ENCODE data around the gene MEGF9.

MEGF9 gene

DNA sequence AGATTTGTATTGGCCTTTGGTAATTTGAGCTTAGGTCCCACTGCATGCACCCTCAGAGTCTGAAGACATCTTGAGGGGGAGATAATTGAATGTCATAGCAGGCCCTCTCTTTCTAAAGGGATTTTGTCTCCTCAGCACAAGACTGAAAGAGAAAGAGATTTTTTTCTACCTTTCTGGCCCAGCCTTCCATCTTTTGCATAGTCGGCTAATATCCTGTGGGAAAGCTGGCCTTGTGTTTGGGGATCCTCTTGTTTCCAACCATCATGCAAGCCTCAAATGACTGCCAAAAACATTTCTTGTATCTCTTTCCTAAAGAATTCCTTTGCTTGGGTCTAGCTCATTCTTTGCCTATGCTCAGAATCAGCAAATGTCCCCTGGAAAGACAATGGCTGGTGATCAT is 92.3 kb downstream of the MEGF9 start:
- no peak for DNase-seq (ENCODE audit: low read depth)

DNA sequence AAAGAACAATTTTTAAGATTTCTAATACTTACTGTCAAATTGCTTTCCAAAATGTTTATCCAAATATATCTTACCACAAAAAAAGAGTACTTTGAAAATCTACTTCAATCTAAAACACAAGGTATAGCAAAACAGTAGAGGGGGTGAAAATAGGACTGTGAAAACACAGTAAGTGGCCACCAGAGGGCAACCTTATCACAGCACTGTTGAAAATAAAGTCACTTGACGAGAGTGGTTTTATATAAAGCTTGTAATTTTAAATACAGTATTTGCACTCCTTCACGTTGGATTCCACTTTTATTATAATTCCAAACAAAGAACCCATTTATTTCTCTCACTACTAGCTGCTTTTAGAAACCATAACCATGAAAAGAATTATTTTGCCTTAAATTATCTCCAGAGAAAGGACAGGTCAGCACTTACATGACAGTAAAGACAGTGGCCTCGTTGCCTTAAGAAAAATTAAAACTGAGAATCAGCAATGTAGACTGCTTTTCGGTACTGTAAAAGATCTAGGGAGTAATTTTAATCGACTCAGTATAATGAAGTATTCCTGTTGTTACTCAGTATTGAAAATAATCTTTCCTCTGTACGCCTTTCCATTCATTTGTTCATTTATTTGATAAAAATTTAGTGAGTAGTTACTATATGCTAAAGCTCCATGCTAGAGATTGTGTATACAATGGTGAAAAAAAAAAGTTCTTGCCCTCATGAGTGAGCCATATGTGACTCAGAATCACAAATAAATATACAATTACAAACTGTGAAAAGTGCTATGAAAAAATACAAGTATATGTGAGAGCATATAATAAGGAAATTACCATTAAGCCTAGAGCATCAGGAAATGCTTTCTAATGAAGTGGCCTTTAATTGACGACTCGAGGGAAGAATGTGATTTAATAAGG is 94.3 kb downstream of the MEGF9 start:
- peak; percentile 9 for DNase-seq (ENCODE audit: low read depth)

GRCh38 chr9:120616966-120617935 is 97.0 kb downstream of the MEGF9 start:
- DNase-seq (ENCODE audit: low read depth), result no peak

GRCh38 chr9:120612218-120612617 is 102.1 kb downstream of the MEGF9 start:
- no peak for DNase-seq (ENCODE audit: low read depth)

- DNase-seq (ENCODE audit: low read depth), result no peak
These were observed 102.6 kb downstream of the MEGF9 start for GRCh38 chr9:120611690-120612068.

GRCh38 chr9:120610975-120611689 is 103.1 kb downstream of the MEGF9 start:
- DNase-seq (ENCODE audit: low read depth), result no peak

- no peak for DNase-seq (ENCODE audit: low read depth)
These were observed 104.6 kb downstream of the MEGF9 start for GRCh38 chr9:120609636-120610035.

DNA sequence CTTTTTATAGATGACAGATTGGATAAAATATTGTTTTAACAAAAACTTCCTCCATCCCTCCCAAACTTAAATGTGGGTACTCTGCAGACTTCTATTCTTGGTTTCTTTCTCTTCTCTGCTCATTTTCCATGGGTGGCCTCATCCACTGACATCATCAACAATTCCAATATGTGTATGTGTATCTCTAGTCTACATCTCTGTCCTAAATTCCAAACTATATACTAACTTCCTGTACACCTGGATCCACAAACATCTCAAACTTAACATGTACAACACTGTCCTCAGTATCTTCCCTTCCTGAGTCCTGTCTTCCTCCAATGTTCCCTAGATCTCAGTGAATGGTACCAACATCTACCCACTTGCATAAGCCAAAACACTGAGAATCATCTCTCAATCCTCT is 105.8 kb downstream of the MEGF9 start:
- no peak for DNase-seq (ENCODE audit: low read depth)

DNA sequence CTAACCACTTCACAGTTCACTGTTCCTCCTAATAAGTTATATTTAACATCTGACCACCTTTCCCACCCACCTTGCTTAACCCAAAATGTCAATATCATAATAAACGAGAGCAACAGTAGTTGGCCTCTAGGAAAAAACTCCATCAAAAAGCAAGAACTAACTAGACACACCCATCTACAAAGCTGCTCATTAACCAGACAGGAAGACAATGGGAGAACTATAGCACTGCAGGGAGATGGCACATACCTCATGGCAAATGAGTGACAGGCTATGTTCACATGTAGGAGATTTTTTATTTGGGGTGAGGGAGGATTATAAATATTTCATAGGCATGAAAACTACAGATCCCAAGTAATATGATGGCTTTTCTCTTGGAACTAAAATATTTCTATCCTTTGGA is 110.7 kb downstream of the MEGF9 start:
- no peak for DNase-seq (ENCODE audit: low read depth)

DNA sequence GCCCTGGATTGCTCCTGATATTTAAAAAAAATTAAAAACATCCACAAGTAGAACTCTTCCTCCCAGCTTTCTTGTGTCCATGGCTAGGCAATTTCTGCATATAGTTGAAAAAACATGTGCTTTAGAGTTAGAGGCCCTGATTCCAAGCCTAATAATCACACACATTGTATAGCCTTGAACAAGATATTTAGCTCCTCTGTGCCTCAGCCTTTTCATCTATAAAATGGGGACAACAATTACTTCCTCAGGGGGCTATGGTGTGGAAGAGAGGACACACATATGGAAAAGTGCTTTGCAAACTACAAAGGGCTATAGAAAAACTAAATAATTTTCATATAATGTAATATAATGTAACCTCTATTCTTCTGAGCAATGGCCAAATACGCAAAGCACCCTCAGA is 111.3 kb downstream of the MEGF9 start:
- no peak for DNase-seq (ENCODE audit: low read depth)

DNA sequence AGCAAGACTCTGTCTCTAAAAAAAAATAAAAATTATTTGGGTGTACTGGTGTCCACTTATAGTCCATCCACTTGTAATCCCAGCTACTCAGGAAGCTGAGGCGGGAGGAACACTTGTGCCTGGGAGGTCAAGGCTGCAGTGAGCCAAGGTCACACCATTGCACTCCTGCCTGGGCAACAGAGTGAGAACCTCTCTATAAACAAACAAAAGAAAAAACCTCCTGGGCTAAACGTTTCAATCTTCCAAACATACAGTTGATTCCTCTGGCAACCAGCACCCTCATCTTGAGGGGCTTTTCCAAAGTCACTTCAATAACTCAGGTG is 120.4 kb downstream of the MEGF9 start:
- no peak for DNase-seq (ENCODE audit: low read depth)

- DNase-seq (ENCODE audit: low read depth), result no peak
These were observed 120.9 kb downstream of the MEGF9 start for GRCh38 chr9:120593250-120593954.

- DNase-seq (ENCODE audit: low read depth), result no peak
These were observed 122.1 kb downstream of the MEGF9 start for GRCh38 chr9:120592210-120592609.

DNA sequence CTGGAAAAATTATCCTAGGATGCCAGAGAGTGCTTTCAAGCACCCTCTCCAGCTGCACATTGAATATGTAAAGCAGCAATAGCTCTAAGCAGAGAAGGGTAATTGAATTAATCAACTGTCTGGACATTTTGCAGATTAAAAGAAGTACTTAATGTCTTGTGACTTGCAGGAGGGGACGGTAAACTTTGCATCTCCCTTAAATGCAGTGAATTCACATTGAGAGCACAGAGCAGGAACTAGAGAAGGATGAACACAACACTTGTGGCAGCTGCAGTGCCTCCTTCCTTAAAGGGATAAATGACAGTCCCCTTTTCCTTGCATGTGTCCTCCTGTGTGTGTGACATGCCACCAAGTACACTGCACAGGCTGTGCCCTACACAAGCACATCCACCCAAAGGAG is 126.9 kb downstream of the MEGF9 start:
- DNase-seq (ENCODE audit: low read depth), result no peak

GRCh38 chr9:120583958-120584369 is 130.3 kb downstream of the MEGF9 start:
- no peak for DNase-seq (ENCODE audit: low read depth)

GRCh38 chr9:120580051-120580896 is 134.0 kb downstream of the MEGF9 start, which contains the start of gene CDK5RAP2:
Gene CDK5RAP2, minus strand, starts transcription at chr9:120580167. Its CDS starts 189 bp downstream, at chr9:120579978.
- DNase-seq (ENCODE audit: low read depth), result peak; percentile 81

GRCh38 chr9:120579139-120580050 is 134.9 kb downstream of the MEGF9 start:
- no peak for DNase-seq (ENCODE audit: low read depth)

- DNase-seq (ENCODE audit: low read depth), result no peak
These were observed 139.8 kb downstream of the MEGF9 start for GRCh38 chr9:120574473-120574872.

- no peak for DNase-seq (ENCODE audit: low read depth)
These were observed 141.8 kb downstream of the MEGF9 start for GRCh38 chr9:120572472-120572871.
